GM18858 (cell line): Measurements from ENCODE around the gene NOD1.
"Not testable (repeated sequence)": the region's sequence is repeated elsewhere in the genome, so short reads cannot be mapped to it uniquely, and the experiment has no call there.

Source experiments
- ATAC-seq: cut with Tn5 transposase; IDR thresholded peaks from one replicate; pipeline ENCODE4 v1.9.1; 2021; ENCODE audit not compliant: unreplicated experiment

NOD1 gene, protein sequence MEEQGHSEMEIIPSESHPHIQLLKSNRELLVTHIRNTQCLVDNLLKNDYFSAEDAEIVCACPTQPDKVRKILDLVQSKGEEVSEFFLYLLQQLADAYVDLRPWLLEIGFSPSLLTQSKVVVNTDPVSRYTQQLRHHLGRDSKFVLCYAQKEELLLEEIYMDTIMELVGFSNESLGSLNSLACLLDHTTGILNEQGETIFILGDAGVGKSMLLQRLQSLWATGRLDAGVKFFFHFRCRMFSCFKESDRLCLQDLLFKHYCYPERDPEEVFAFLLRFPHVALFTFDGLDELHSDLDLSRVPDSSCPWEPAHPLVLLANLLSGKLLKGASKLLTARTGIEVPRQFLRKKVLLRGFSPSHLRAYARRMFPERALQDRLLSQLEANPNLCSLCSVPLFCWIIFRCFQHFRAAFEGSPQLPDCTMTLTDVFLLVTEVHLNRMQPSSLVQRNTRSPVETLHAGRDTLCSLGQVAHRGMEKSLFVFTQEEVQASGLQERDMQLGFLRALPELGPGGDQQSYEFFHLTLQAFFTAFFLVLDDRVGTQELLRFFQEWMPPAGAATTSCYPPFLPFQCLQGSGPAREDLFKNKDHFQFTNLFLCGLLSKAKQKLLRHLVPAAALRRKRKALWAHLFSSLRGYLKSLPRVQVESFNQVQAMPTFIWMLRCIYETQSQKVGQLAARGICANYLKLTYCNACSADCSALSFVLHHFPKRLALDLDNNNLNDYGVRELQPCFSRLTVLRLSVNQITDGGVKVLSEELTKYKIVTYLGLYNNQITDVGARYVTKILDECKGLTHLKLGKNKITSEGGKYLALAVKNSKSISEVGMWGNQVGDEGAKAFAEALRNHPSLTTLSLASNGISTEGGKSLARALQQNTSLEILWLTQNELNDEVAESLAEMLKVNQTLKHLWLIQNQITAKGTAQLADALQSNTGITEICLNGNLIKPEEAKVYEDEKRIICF

GRCh38 chr7:30478349-30479201 lies at the start of gene NOD1:
Gene NOD1 (minus strand): TSS chr7:30478784. CDS start chr7:30456921, 21,863 bp downstream.
- ATAC-seq = peak; percentile 71

- not testable (repeated sequence) for ATAC-seq
Observed at GRCh38 chr7:30527297-30527696, 48.7 kb upstream of the NOD1 start.

GRCh38 chr7:30526163-30526562 lies 47.6 kb upstream of the NOD1 start:
- no peak for ATAC-seq

GRCh38 chr7:30525429-30525828 lies 46.8 kb upstream of the NOD1 start:
- no peak for ATAC-seq

DNA sequence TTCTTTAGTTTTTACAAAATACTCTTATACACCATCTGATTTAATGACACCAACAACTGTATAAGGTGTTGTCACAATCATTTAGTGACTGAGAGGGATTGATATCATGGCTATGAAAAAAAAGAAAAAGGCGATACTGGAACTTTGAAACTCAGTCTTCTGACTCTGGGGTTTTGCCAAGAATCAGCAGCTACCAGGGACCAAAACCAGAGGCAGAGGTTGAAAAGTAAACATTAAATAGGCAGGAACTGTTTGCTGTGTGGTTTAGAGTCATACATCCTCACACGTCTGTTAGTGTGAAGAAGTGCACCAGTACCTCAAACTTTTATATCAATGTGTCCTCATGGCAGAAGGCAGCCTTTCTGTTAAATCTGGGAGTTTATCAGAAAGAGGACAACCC lies 46.0 kb upstream of the NOD1 start:
- ATAC-seq = no peak

DNA sequence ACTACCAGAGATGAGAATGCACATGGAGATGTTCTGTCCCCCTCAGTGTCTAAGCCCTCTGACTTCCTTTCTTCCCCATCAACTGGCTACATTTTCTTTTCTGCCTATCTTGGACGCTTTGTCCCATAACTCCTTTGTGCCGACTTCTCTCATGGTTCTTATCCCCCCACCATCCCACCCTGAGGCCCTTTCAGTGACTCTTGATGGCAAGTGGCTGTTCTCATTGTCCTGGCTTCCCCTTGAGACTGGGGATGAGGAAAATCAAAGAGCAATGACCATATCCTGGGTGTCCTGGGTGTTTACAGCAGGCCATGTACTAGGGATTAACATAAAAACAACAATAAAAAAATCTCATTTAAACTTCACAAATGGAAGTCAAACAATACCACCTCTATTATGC lies 44.9 kb upstream of the NOD1 start:
- ATAC-seq = no peak

DNA sequence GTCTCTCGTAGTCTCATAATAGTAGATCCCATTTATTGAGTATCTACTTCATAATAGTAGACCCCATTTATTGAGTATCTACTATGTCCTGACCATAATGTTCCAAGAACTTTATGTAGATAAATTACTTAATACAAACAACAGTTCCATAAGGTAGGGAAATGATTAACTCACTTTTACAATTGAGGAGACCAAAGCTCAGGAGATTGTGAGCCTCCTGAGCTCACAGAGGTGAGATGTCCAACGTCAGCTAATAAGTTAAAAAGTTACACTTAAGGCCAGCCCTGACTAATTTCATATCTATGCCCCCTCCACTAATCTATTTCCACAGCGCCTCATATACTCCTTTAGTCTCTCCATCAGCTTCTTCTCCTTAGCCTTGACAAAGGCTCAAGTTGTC lies 43.6 kb upstream of the NOD1 start:
- ATAC-seq = no peak

DNA sequence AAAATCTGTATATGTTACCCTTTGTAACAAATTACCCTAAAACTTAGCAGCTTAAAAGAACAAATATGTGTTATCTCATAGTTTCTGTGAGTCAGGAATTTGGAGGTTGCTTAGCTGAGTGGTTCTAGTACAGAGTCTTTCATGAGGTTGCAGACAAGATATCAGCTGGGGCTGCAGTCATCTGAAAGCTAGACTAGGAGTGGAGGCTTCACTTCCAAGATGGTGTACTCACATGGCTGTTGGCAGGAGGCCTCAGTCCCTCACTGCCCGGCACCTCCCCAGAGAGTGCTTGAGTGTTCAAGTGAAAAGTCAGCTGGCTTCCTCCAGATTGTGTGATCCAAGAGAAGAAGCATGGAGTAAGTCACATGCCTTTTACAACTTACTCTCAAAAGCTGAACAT lies 42.9 kb upstream of the NOD1 start:
- no peak for ATAC-seq

DNA sequence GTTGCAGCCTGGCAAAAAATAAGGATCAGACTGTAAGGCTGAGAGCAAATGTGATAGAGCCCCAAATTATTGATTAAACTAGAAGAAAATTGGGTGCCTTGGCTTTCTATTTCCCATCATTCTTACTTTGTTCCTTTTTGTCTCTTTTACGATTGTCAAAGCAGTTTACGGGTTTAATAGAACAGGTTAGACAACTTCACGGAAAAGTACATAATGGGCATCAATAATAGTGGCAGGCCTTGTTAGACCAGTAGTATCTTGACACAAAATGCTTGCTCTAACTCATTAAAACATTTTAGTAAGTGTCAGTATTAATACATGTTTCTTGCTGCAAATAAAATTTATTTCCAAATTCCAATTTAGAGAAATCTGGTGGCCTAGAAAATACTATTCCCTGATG lies 40.5 kb upstream of the NOD1 start:
- no peak for ATAC-seq

DNA sequence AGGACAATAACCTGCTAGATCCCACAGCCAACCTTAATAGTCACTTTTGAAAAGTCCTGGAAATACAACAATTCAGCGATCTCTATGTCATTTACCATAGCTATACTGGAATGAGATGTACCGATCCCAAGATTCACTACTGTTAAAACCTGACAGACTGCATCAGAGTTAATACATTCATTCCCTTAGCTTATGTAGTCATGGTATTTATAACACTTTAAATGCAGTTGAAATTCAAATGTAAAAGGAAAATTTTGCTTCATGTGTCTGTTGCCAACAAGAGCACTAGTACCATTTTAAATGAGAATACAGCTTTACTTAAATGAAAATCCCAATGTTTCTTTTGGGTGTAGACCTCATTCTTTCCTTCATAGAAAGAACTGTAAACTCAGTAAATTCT lies 37.2 kb upstream of the NOD1 start:
- ATAC-seq = no peak

- ATAC-seq = no peak
Observed at GRCh38 chr7:30514776-30515175, 36.2 kb upstream of the NOD1 start.

- no peak for ATAC-seq
Observed at GRCh38 chr7:30514177-30514576, 35.6 kb upstream of the NOD1 start.

DNA sequence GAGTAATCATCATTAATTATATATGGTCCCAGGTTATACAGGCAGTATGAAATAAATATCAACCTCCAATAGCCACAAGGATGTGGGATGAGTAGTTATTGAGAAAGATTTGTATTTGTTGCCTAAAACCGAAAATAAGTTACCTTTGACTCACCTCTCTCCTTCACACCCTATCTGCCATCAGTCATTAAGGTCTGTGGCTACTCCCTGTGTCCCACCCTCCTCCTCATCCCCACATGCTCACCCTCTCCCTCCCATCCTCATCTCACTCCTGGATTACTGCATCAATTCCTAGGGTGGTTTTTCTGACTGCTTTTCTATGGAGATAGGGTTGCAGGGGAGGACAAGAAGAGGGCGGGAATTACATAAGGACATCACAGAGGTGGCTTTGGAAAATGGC lies 35.2 kb upstream of the NOD1 start:
- ATAC-seq = no peak

- ATAC-seq = no peak
Observed at GRCh38 chr7:30511973-30512662, 33.5 kb upstream of the NOD1 start.

GRCh38 chr7:30511494-30511893 lies 32.9 kb upstream of the NOD1 start:
- no peak for ATAC-seq

DNA sequence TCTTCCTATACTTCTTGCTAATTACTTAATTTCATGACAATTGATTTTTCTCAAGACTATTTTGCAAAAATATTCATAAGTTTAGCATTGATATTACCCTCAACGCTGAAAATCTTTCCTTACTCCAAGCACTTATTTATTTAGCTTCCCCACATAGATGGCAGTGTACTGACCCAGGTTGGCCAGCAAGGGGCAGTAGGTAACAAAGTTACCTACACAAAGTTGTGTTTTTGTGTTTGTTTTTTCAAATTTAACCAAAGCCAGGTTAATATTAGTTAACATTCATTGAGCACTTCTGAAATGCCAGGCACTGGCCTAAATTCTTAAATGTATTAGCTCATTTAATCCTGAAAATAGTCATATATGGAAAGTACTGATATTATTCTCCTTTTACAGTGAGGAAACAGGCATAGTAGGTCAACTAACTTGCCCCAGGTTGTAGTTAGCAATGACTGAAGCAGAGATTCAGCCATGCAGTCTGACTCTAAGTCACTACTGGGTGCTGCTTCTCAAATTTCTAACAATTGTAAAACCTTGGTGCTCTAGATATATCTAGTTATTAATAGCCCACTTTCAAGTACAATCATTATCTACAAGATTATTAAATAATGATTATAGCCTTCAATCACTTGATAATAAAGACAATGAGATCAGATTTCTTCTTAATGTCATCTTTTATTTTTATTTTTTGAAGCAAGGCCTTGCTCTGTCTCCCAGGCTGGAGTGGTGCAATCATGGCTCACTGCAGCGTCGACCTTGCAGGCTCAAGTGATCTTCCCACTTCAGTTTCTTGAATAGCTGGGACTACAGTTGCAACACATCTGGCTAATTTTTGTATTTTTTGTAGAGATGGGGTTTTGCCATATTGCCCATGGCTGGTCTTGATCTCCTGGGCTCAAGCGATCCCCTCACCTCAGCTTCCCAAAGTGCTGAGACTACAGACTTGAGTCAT lies 31.8 kb upstream of the NOD1 start:
- no peak for ATAC-seq

- not testable (repeated sequence) for ATAC-seq
Observed at GRCh38 chr7:30509171-30509857, 30.7 kb upstream of the NOD1 start.

- not testable (repeated sequence) for ATAC-seq
Observed at GRCh38 chr7:30507346-30507900, 28.8 kb upstream of the NOD1 start.
